ENCODE measurements around the gene PHTF1. TPM values are rescaled to one million over a fixed set of nuclear protein-coding genes. Genes with fewer than 3 reads are reported as not detected.

Gene PHTF1
- total and polyA plus RNA-seq, 9 donors, result 4.5 to 28.6 (median 9.7) TPM

- 93 to 100% (median 96%) methylated on average over 1 of the region's 1 CpG for WGBS, 3 donors
- no peaks in the 10 kb centered on the region for H3K27me3 ChIP-seq
- no peaks in the 10 kb centered on the region for H3K9me3 ChIP-seq
- TF ChIP-seq POLR2A (IDR thresholded peaks at IDR 0.05), result no peak
- TF ChIP-seq EP300 (IDR thresholded peaks at IDR 0.05), result no peak
- no peak for TF ChIP-seq CTCF (IDR thresholded peaks at IDR 0.05)
- intact Hi-C loops (cut with DNase I), result loop anchor here in 1 of 4 donors (10.0 kb wide), 1 partner anchor 525 kb away; no protein-coding TSS in a partner anchor
- no peak overlapping the region for H3K4me3 ChIP-seq
- H3K36me3 ChIP-seq, result no peaks in the 10 kb centered on the region
- no peaks in the 10 kb centered on the region for H3K4me1 ChIP-seq (ENCODE audit: insufficient read depth)
- no peak overlapping the region for H3K27ac ChIP-seq
- DNase-seq, result no peak
Measured at GRCh38 chr1:113669988-113670387, 89.3 kb downstream of the PHTF1 start.

GRCh38 chr1:113666126-113666525, 93.2 kb downstream of the PHTF1 start:
- WGBS, 3 donors, result 96 to 98% (median 97%) methylated on average over 2 of the region's 2 CpGs
- no peak for DNase-seq
- intact Hi-C loops (cut with DNase I), result no loop called here
- TF ChIP-seq CTCF (IDR thresholded peaks at IDR 0.05), result no peak
- no peak for TF ChIP-seq EP300 (IDR thresholded peaks at IDR 0.05)
- TF ChIP-seq POLR2A (IDR thresholded peaks at IDR 0.05), result no peak
- H3K27ac ChIP-seq, result no peak overlapping the region
- no peak overlapping the region for H3K4me3 ChIP-seq
- no peaks in the 10 kb centered on the region for H3K4me1 ChIP-seq (ENCODE audit: insufficient read depth)
- no peaks in the 10 kb centered on the region for H3K36me3 ChIP-seq
- no peaks in the 10 kb centered on the region for H3K9me3 ChIP-seq
- H3K27me3 ChIP-seq, result no peaks in the 10 kb centered on the region

- Histone ChIP-seq H3K27ac (no peak overlapping the region), H3K27me3 (no peaks in the 10 kb centered on the region), H3K4me1 (ENCODE audit: insufficient read depth) (no peaks in the 10 kb centered on the region), H3K9me3 (no peaks in the 10 kb centered on the region), H3K4me3 (no peak overlapping the region), H3K36me3 (no peaks in the 10 kb centered on the region)
- intact Hi-C loops (cut with DNase I), result no loop called here
- TF ChIP-seq POLR2A (IDR thresholded peaks at IDR 0.05) (no peak), EP300 (IDR thresholded peaks at IDR 0.05) (no peak)
- no peak for DNase-seq
Measured at GRCh38 chr1:113665071-113665470, 94.2 kb downstream of the PHTF1 start.

GRCh38 chr1:113663165-113663951, 95.9 kb downstream of the PHTF1 start:
- 89 to 93% (median 92%) methylated on average over 5 of the region's 5 CpGs for WGBS, 3 donors
- Histone ChIP-seq H3K4me1 (ENCODE audit: insufficient read depth) (no peaks in the 10 kb centered on the region), H3K36me3 (no peaks in the 10 kb centered on the region), H3K27me3 (no peaks in the 10 kb centered on the region), H3K9me3 (no peaks in the 10 kb centered on the region), H3K4me3 (no peak overlapping the region), H3K27ac (no peak overlapping the region)
- intact Hi-C loops (cut with DNase I), result no loop called here
- no peak for DNase-seq
- no peak for TF ChIP-seq POLR2A (IDR thresholded peaks at IDR 0.05)
- no peak for TF ChIP-seq EP300 (IDR thresholded peaks at IDR 0.05)
- TF ChIP-seq CTCF (IDR thresholded peaks at IDR 0.05), result no peak

- intact Hi-C loops (cut with DNase I), result no loop called here
- WGBS, 3 donors, result 83 to 91% (median 90%) methylated on average over 1 of the region's 1 CpG
- DNase-seq, result no peak
- Histone ChIP-seq H3K27ac (no peak overlapping the region), H3K4me3 (no peak overlapping the region), H3K4me1 (ENCODE audit: insufficient read depth) (no peaks in the 10 kb centered on the region), H3K9me3 (no peaks in the 10 kb centered on the region), H3K36me3 (no peaks in the 10 kb centered on the region), H3K27me3 (no peaks in the 10 kb centered on the region)
- TF ChIP-seq CTCF (IDR thresholded peaks at IDR 0.05), result no peak
- no peak for TF ChIP-seq POLR2A (IDR thresholded peaks at IDR 0.05)
- TF ChIP-seq EP300 (IDR thresholded peaks at IDR 0.05), result no peak
Measured at GRCh38 chr1:113662101-113662500, 97.2 kb downstream of the PHTF1 start.
